ENCODE measurements around the gene ADCY2. TPM values are rescaled to one million over a fixed set of nuclear protein-coding genes. Genes with fewer than 3 reads are reported as not detected.

The ADCY2 gene
- total RNA-seq, 1 experiment from 2014 or later: not detected

DNA sequence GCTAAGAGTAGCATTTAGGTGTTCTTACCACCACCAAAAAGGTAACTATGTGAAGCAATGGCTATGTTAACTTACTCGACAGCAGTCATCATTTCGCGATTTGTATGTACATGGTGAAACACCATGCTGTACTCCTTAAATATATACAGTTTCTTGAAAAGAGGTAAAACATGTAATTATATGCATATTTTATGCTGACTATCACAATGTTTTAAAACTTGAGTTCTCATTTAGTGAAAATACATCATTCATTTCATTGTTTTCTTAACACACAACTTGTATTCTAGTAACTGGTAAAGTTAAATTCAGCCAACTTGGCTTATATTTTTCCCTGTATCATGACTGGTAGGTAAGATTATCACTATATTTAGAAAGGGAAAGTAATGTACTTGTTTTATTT is 189.9 kb downstream of the ADCY2 start:
- intact Hi-C loops (cut with micrococcal nuclease; ENCODE audit: unreplicated experiment): no loop called here
- Mint-ChIP-seq H3K27me3 (ENCODE audit: unreplicated experiment) (no peaks in the 10 kb centered on the region), H3K9me3 (ENCODE audit: low read depth, unreplicated experiment) (peaks cover 12% of the 10 kb centered on the region), H3K4me3 (ENCODE audit: low read depth, unreplicated experiment) (no peak overlapping the region), H3K27ac (ENCODE audit: unreplicated experiment) (no peak overlapping the region), H3K4me1 (ENCODE audit: low read depth, unreplicated experiment) (no peaks in the 10 kb centered on the region), H3K36me3 (ENCODE audit: insufficient read depth, unreplicated experiment) (no peaks in the 10 kb centered on the region)
- TF ChIP-seq, protein P1, sequence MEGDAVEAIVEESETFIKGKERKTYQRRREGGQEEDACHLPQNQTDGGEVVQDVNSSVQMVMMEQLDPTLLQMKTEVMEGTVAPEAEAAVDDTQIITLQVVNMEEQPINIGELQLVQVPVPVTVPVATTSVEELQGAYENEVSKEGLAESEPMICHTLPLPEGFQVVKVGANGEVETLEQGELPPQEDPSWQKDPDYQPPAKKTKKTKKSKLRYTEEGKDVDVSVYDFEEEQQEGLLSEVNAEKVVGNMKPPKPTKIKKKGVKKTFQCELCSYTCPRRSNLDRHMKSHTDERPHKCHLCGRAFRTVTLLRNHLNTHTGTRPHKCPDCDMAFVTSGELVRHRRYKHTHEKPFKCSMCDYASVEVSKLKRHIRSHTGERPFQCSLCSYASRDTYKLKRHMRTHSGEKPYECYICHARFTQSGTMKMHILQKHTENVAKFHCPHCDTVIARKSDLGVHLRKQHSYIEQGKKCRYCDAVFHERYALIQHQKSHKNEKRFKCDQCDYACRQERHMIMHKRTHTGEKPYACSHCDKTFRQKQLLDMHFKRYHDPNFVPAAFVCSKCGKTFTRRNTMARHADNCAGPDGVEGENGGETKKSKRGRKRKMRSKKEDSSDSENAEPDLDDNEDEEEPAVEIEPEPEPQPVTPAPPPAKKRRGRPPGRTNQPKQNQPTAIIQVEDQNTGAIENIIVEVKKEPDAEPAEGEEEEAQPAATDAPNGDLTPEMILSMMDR (IDR thresholded peaks at IDR 0.05; ENCODE audit: unreplicated experiment): no peak
- DNase-seq: no peak
- BruUV-seq (replicated peaks): no TSS peak
- CTCF ChIA-PET: no interaction called here

DNA sequence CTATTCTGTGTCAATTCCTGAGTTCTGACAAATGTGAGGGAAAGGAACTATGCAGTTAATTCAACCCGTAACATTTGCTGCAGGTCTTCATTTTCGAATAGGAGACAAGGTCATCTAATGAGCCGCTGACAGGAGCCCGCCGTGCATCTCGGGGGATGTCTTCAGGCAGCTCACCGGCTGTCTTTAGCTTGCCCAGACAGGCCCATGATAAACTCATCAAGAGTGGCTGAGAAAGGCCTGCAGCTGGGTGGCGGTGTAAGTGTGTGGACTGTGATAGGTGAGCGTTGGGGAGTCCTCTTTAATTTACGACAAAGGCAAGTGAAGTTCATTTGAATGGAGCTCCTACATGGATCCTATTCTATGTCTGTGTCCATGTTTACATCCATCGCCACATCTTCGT is 190.5 kb downstream of the ADCY2 start:
- H3K27me3 Mint-ChIP-seq (ENCODE audit: unreplicated experiment): no peaks in the 10 kb centered on the region

DNA sequence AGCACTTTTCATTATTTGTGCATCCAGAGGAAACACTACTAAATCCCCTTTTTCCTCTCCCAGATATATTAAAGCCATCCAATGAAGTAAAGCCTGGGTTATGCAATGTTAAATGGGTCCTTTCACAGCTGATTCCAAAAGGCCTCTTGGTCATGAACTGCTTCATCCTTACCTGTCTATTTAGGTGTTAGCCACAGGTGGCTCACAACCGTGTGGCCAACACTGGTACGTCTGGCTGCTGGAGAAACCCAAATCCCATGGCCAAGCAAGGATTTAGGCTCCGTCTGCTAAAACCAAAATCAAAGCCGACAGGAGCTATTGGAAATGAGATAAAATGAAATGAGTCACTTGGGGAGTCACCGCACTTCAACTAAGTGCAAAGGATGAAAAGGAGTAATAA is 193.9 kb downstream of the ADCY2 start:
- Mint-ChIP-seq H3K36me3 (ENCODE audit: insufficient read depth, unreplicated experiment) (no peaks in the 10 kb centered on the region), H3K27me3 (ENCODE audit: unreplicated experiment) (no peaks in the 10 kb centered on the region), H3K4me1 (ENCODE audit: low read depth, unreplicated experiment) (no peaks in the 10 kb centered on the region), H3K9me3 (ENCODE audit: low read depth, unreplicated experiment) (peaks cover 19% of the 10 kb centered on the region), H3K4me3 (ENCODE audit: low read depth, unreplicated experiment) (no peak overlapping the region), H3K27ac (ENCODE audit: unreplicated experiment) (no peak overlapping the region)
- intact Hi-C loops (cut with micrococcal nuclease; ENCODE audit: unreplicated experiment): no loop called here
- CTCF ChIA-PET: no interaction called here
- BruUV-seq (replicated peaks): no TSS peak
- no peak for DNase-seq
- TF ChIP-seq, protein P1 (IDR thresholded peaks at IDR 0.05; ENCODE audit: unreplicated experiment): no peak

More for the DNA sequence above, 190.5 kb downstream of the ADCY2 start:
- CTCF ChIA-PET: no interaction called here
- Mint-ChIP-seq H3K9me3 (ENCODE audit: low read depth, unreplicated experiment) (peaks cover 14% of the 10 kb centered on the region), H3K4me1 (ENCODE audit: low read depth, unreplicated experiment) (no peaks in the 10 kb centered on the region), H3K36me3 (ENCODE audit: insufficient read depth, unreplicated experiment) (no peaks in the 10 kb centered on the region), H3K27ac (ENCODE audit: unreplicated experiment) (no peak overlapping the region), H3K4me3 (ENCODE audit: low read depth, unreplicated experiment) (no peak overlapping the region)
- TF ChIP-seq, protein P1 (IDR thresholded peaks at IDR 0.05; ENCODE audit: unreplicated experiment): no peak
- intact Hi-C loops (cut with micrococcal nuclease; ENCODE audit: unreplicated experiment): no loop called here
- DNase-seq: no peak
- no TSS peak for BruUV-seq (replicated peaks)

DNA sequence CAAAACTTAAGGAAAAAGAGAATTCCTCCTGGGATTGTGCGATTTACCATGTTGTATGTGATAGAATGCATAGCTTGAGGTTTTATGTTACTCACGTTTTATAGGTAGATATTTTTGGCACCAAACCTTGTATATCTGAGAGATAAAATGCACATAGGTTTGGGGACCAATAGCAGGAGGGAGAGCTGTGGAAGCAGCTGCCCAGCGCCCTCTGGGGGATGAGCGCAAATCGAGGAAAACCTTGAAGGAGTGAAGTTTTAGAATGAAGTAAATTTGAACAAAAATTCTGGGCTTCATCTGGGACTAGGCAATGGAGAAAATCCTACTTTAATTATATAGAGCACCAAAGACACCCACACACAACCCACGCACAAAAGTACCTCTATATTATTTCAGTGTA is 197.0 kb downstream of the ADCY2 start:
- H3K4me1 Mint-ChIP-seq (ENCODE audit: low read depth, unreplicated experiment): no peaks in the 10 kb centered on the region
- CTCF ChIA-PET: no interaction called here
- intact Hi-C loops (cut with micrococcal nuclease; ENCODE audit: unreplicated experiment): no loop called here
- H3K4me3 Mint-ChIP-seq (ENCODE audit: low read depth, unreplicated experiment): no peak overlapping the region
- H3K27ac Mint-ChIP-seq (ENCODE audit: unreplicated experiment): no peak overlapping the region
- no peak for DNase-seq
- H3K36me3 Mint-ChIP-seq (ENCODE audit: insufficient read depth, unreplicated experiment): no peaks in the 10 kb centered on the region
- no TSS peak for BruUV-seq (replicated peaks)
- no peaks in the 10 kb centered on the region for H3K27me3 Mint-ChIP-seq (ENCODE audit: unreplicated experiment)
- H3K9me3 Mint-ChIP-seq (ENCODE audit: low read depth, unreplicated experiment): peaks cover 19% of the 10 kb centered on the region
- TF ChIP-seq, protein P1 (IDR thresholded peaks at IDR 0.05; ENCODE audit: unreplicated experiment): no peak
